ENCODE results near the gene PRAME.

- TF ChIP-seq CTCF (IDR thresholded peaks at IDR 0.05; ENCODE audit: insufficient read depth, low read length, poor library complexity, severe bottlenecking) (no peak), EZH2phosphoT487 (conservative IDR thresholded peaks at IDR 0.05; ENCODE audit: low read length) (no peak)
These were observed 10.2 kb downstream of the PRAME start for GRCh38 chr22:22548910-22549309.
